Neural progenitor cell (in vitro differentiated cells): ENCODE measurements around the gene UBE2E1. TPM values are rescaled to one million over a fixed set of nuclear protein-coding genes. Genes with fewer than 3 reads are reported as not detected.

ENCODE experiments used
- DNase-seq: peaks from one replicate; pipeline ENCODE4 v3.0.0-alpha.2; 2016; ENCODE audit warnings: low spot score
- H2AFZ ChIP-seq: fragments of 200-600 bp; sonication (generic); replicated peaks from 2 replicates; pipeline ENCODE4 v1.6.1; 2016; ENCODE audit warnings: antibody characterized with exemption
- H3F3A ChIP-seq: fragments of 200-600 bp; sonication (generic); 2 replicates; pipeline ENCODE4 v1.6.1; 2016; ENCODE audit warnings: antibody characterized with exemption, low read depth
- H3K27ac ChIP-seq: fragments of 200-600 bp; sonication (generic); 2 replicates; pipeline ENCODE4 v1.5.1; 2016; ENCODE audit warnings: mild to moderate bottlenecking
- H3K27me3 ChIP-seq: fragments of 200-600 bp; sonication (generic); 2 replicates; pipeline ENCODE4 v1.6.1; 2016; ENCODE audit warnings: mild to moderate bottlenecking, moderate library complexity
- H3K36me3 ChIP-seq: fragments of 200-600 bp; sonication (generic); 2 replicates; pipeline ENCODE4 v1.5.1; 2016
- H3K4me1 ChIP-seq: fragments of 200-600 bp; sonication (generic); 2 replicates; pipeline ENCODE4 v1.6.1; 2016; ENCODE audit warnings: mixed run types
- H3K4me2 ChIP-seq: fragments of 200-600 bp; sonication (generic); 2 replicates; pipeline ENCODE4 v1.6.1; 2016
- H3K4me3 ChIP-seq: fragments of 200-600 bp; sonication (generic); 2 replicates; pipeline ENCODE4 v1.5.1; 2016
- H3K79me2 ChIP-seq: fragments of 200-600 bp; sonication (generic); 2 replicates; pipeline ENCODE4 v1.6.1; 2016; ENCODE audit warnings: low read depth
- H3K9ac ChIP-seq: fragments of 200-600 bp; sonication (generic); 2 replicates; pipeline ENCODE4 v1.6.1; 2016
- H3K9me3 ChIP-seq: fragments of 200-600 bp; sonication (generic); 2 replicates; pipeline ENCODE4 v1.5.1; 2016; ENCODE audit warnings: low read depth
- H4K20me1 ChIP-seq: fragments of 200-600 bp; sonication (generic); 2 replicates; pipeline ENCODE4 v1.6.1; 2016; ENCODE audit warnings: low read depth
- H3K27ac Mint-ChIP-seq: 3 replicates; pipeline ENCODE4 v1.8.0; 2021; ENCODE audit warnings: mixed read lengths
- H3K27me3 Mint-ChIP-seq: 2 replicates; pipeline ENCODE4 v1.8.0; 2022; ENCODE audit warnings: low read depth, mild to moderate bottlenecking, inconsistent platforms, moderate library complexity, mixed read lengths; ENCODE audit not compliant: insufficient read depth
- H3K36me3 Mint-ChIP-seq: 3 replicates; pipeline ENCODE4 v1.8.0; 2021; ENCODE audit warnings: mixed read lengths
- H3K4me1 Mint-ChIP-seq: 3 replicates; pipeline ENCODE4 v1.8.0; 2021; ENCODE audit warnings: mixed read lengths
- H3K4me3 Mint-ChIP-seq: 3 replicates; pipeline ENCODE4 v1.8.0; 2021; ENCODE audit warnings: mild to moderate bottlenecking, moderate library complexity, mixed read lengths
- H3K9me3 Mint-ChIP-seq: 3 replicates; pipeline ENCODE4 v1.8.0; 2020; ENCODE audit warnings: mixed read lengths
- CTCF ChIP-seq: fragments of 200-600 bp; sonication (generic); IDR thresholded peaks from 2 replicates; pipeline ENCODE4 v1.5.1; 2017; ENCODE audit warnings: antibody characterized with exemption, mild to moderate bottlenecking
- EZH2 ChIP-seq: fragments of 200-600 bp; sonication (generic); IDR thresholded peaks from 2 replicates; pipeline ENCODE4 v1.6.1; 2017; ENCODE audit warnings: antibody characterized with exemption, mild to moderate bottlenecking, moderate library complexity
- EZH2phosphoT487 ChIP-seq: fragments of 200-600 bp; sonication (generic); IDR thresholded peaks from 2 replicates; pipeline ENCODE4 v1.6.1; 2017; ENCODE audit warnings: antibody characterized with exemption
- total RNA-seq: library from RNA; depleted of rRNA; stranded (reverse); fragments of >200 nt; gene quantifications from 2 replicates; pipeline ENCODE4 v1.2.3, GENCODE V29; 2015; ENCODE audit warnings: low replicate concordance

The UBE2E1 gene
- total RNA-seq, 1 donor from 2014 or later, result 391 TPM

DNA sequence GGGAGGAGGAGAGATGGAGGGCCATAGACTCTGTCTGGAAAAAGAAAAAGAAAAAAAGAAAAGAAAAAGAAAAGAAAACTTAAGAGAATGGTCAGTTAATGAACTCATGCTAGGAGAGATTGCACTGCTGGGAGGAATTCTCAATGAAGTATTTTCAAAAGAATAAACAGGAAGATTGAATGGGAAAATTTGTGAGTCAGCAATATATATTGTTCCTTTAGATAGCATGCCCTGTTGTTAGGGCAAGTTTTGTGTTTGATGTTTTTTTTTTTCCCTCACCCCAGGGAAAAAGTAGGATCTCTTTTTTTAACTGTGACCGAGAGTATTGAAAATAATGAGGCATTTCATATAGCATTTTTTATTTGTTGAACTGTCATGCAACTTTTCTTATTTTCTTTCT, 131.5 kb downstream of the UBE2E1 start:
- Histone ChIP-seq H4K20me1 (no peaks in the 10 kb centered on the region), H3K9ac (no peak overlapping the region), H3K79me2 (no peaks in the 10 kb centered on the region), H3K4me3 (no peak overlapping the region), H3K9me3 (no peaks in the 10 kb centered on the region), H3K4me2 (no peak overlapping the region), H3K27me3 (no peaks in the 10 kb centered on the region), H3F3A (no peaks in the 10 kb centered on the region), H3K36me3 (no peaks in the 10 kb centered on the region), H2AFZ (no peak overlapping the region), H3K27ac (no peak overlapping the region), H3K4me1 (no peaks in the 10 kb centered on the region)
- H3K4me1 Mint-ChIP-seq, result peaks cover 9% of the 10 kb centered on the region
- no peak overlapping the region for H3K4me3 Mint-ChIP-seq
- no peak for DNase-seq
- no peaks in the 10 kb centered on the region for H3K36me3 Mint-ChIP-seq
- H3K27me3 Mint-ChIP-seq, result peaks cover 7% of the 10 kb centered on the region
- peaks cover 3% of the 10 kb centered on the region for H3K9me3 Mint-ChIP-seq
- TF ChIP-seq CTCF, result no peak
- TF ChIP-seq EZH2phosphoT487, result no peak
- no peak for TF ChIP-seq EZH2
- H3K27ac Mint-ChIP-seq, result no peak overlapping the region

DNA sequence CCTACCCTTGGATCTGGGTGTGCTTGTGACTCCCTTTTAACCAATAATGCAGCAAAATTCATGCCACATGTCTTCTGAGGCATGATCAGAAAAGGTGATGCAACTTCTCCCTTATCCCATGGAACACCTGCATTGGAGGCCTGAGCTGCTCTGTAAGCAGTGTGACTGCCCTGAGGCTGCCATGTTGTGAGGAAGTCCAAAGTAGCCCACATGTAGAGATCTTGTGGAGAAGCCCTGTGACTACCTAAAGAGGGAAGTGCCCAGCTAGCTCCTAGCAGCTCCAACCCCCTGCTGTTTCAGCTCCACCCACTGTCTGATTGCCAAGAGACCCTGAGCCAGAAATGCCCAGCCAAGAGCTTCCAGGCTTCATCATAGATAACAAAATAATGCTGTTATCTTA, 132.9 kb downstream of the UBE2E1 start:
- Histone ChIP-seq H3K4me2 (no peak overlapping the region), H3K9ac (no peak overlapping the region), H3K36me3 (no peaks in the 10 kb centered on the region), H2AFZ (no peak overlapping the region), H3F3A (peaks cover 4% of the 10 kb centered on the region), H3K9me3 (no peaks in the 10 kb centered on the region), H3K4me1 (peaks cover 3% of the 10 kb centered on the region), H3K4me3 (no peak overlapping the region), H3K79me2 (no peaks in the 10 kb centered on the region), H3K27ac (no peak overlapping the region), H4K20me1 (no peaks in the 10 kb centered on the region), H3K27me3 (no peaks in the 10 kb centered on the region)
- TF ChIP-seq CTCF (no peak), EZH2phosphoT487 (no peak), EZH2 (no peak)
- Mint-ChIP-seq H3K36me3 (no peaks in the 10 kb centered on the region), H3K27ac (no peak overlapping the region), H3K27me3 (peaks cover 14% of the 10 kb centered on the region), H3K4me1 (peaks cover 13% of the 10 kb centered on the region), H3K9me3 (peaks cover 3% of the 10 kb centered on the region), H3K4me3 (no peak overlapping the region)
- no peak for DNase-seq

DNA sequence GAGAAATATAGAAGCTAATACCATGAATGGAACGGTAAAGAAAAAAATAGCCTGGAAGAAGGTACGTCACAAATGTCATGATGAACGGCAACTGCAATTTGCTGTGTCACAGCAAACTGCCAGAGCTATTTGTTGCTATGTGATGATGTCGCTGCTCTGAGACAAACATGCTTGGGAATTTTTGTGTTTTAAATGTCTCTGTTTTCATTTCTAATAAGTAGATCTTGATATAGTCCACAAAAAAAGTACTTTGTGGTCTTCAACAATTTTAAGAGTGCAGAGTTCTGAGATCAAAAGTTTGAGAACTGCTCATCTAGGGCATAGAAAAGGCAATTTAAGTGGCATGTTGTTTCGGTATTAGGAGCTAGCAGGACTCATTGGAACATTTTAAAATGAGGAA, 135.0 kb downstream of the UBE2E1 start:
- no peak overlapping the region for H3K4me2 ChIP-seq
- H4K20me1 ChIP-seq, result no peaks in the 10 kb centered on the region
- peaks cover 9% of the 10 kb centered on the region for H3K4me1 ChIP-seq
- no peak for TF ChIP-seq EZH2
- no peak for TF ChIP-seq CTCF
- no peak for TF ChIP-seq EZH2phosphoT487
- Mint-ChIP-seq H3K4me3 (no peak overlapping the region), H3K27me3 (peaks cover 14% of the 10 kb centered on the region), H3K9me3 (peaks cover 3% of the 10 kb centered on the region), H3K27ac (no peak overlapping the region), H3K4me1 (peaks cover 16% of the 10 kb centered on the region), H3K36me3 (no peaks in the 10 kb centered on the region)
- H3K79me2 ChIP-seq, result no peaks in the 10 kb centered on the region
- DNase-seq, result no peak
- peaks cover 16% of the 10 kb centered on the region for H3F3A ChIP-seq
- H3K9me3 ChIP-seq, result no peaks in the 10 kb centered on the region
- no peaks in the 10 kb centered on the region for H3K36me3 ChIP-seq
- H2AFZ ChIP-seq, result no peak overlapping the region
- no peaks in the 10 kb centered on the region for H3K27me3 ChIP-seq
- no peak overlapping the region for H3K4me3 ChIP-seq
- H3K9ac ChIP-seq, result no peak overlapping the region
- no peak overlapping the region for H3K27ac ChIP-seq

Other genes with a start within 250 kb of the UBE2E1 start
- 17.3 and 30.9 TPM in 2 replicates for gene NKIRAS1, start 111.0 kb downstream of the UBE2E1 start, total RNA-seq
- 5,928 and 7,186 TPM in 2 replicates for gene RPL15, start 111.2 kb downstream of the UBE2E1 start, total RNA-seq
- gene NR1D2, start 139.3 kb downstream of the UBE2E1 start, total RNA-seq, result 28.9 and 43.7 TPM in 2 replicates